Measurements from ENCODE around the gene TIRAP. TPM values are rescaled to one million over a fixed set of nuclear protein-coding genes. Genes with fewer than 3 reads are reported as not detected.
"Not testable (repeated sequence)": the region's sequence is repeated elsewhere in the genome, so short reads cannot be mapped to it uniquely, and the experiment has no call there.

Gene TIRAP
- 6.0 TPM for polyA plus RNA-seq (2013, experiment 1 of 4)
- 8.0 TPM for polyA plus RNA-seq (2013, experiment 2 of 4)
- polyA plus RNA-seq (2013, experiment 3 of 4), result 5.3 TPM
- 4.6 TPM for polyA plus RNA-seq (2013, experiment 4 of 4)

- Histone ChIP-seq H3K27ac (ENCODE audit: insufficient read depth, low read depth, low read length, poor library complexity, severe bottlenecking) (peak within 1 kb of the TSS; percentile 16), H3K9me3 (ENCODE audit: control insufficient read depth, low read length) (no peaks in the 10 kb centered on the region)
- WGBS, 2 experiments, result 1% methylated on average over 81 to 82 of the region's 82 CpGs
Measured at GRCh38 chr11:126282736-126283591, at the start of gene TIRAP. Gene TIRAP, plus strand, starts transcription at chr11:126283093. Its CDS starts 7,802 bp downstream, at chr11:126290895.

GRCh38 chr11:126233391-126233790 lies 49.5 kb upstream of the TIRAP start:
- Histone ChIP-seq H3K27me3 (ENCODE audit: control insufficient read depth, insufficient read depth, low read length, poor library complexity, severe bottlenecking) (no peaks in the 10 kb centered on the region), H3K4me3 (ENCODE audit: insufficient read depth, low read depth, low read length) (no peak overlapping the region), H3K36me3 (ENCODE audit: control insufficient read depth, insufficient read depth, low read length) (peaks cover 5% of the 10 kb centered on the region), H3K4me1 (ENCODE audit: control insufficient read depth, insufficient read depth, low read length) (no peaks in the 10 kb centered on the region), H3K27ac (ENCODE audit: insufficient read depth, low read depth, low read length, poor library complexity, severe bottlenecking) (no peak overlapping the region), H3K9me3 (ENCODE audit: control insufficient read depth, low read length) (no peaks in the 10 kb centered on the region)
- 96 to 98% methylated on average over 3 to 4 of the region's 4 CpGs for WGBS, 2 experiments

More at GRCh38 chr11:126282736-126283591, at the start of gene TIRAP:
- H3K4me3 ChIP-seq (ENCODE audit: insufficient read depth, low read depth, low read length), result peak within 1 kb of the TSS; percentile 65
- peaks cover 10% of the 10 kb centered on the region for H3K27me3 ChIP-seq (ENCODE audit: control insufficient read depth, insufficient read depth, low read length, poor library complexity, severe bottlenecking)
- H3K4me1 ChIP-seq (ENCODE audit: control insufficient read depth, insufficient read depth, low read length), result no peaks in the 10 kb centered on the region
- H3K36me3 ChIP-seq (ENCODE audit: control insufficient read depth, insufficient read depth, low read length), result no peaks in the 10 kb centered on the region

GRCh38 chr11:126246636-126247035 lies 36.3 kb upstream of the TIRAP start:
- WGBS, 2 experiments, result 83 to 95% methylated on average over 2 of the region's 2 CpGs

GRCh38 chr11:126253265-126253664 lies 29.6 kb upstream of the TIRAP start:
- H3K27me3 ChIP-seq (ENCODE audit: control insufficient read depth, insufficient read depth, low read length, poor library complexity, severe bottlenecking), result no peaks in the 10 kb centered on the region
- no peaks in the 10 kb centered on the region for H3K9me3 ChIP-seq (ENCODE audit: control insufficient read depth, low read length)
- H3K4me1 ChIP-seq (ENCODE audit: control insufficient read depth, insufficient read depth, low read length), result no peaks in the 10 kb centered on the region
- H3K27ac ChIP-seq (ENCODE audit: insufficient read depth, low read depth, low read length, poor library complexity, severe bottlenecking), result no peak overlapping the region
- peaks cover 2% of the 10 kb centered on the region for H3K36me3 ChIP-seq (ENCODE audit: control insufficient read depth, insufficient read depth, low read length)
- WGBS, 2 experiments, result 88% methylated on average over 4 of the region's 4 CpGs
- no peak overlapping the region for H3K4me3 ChIP-seq (ENCODE audit: insufficient read depth, low read depth, low read length)

More at GRCh38 chr11:126246636-126247035, 36.3 kb upstream of the TIRAP start:
- Histone ChIP-seq H3K9me3 (ENCODE audit: control insufficient read depth, low read length) (no peaks in the 10 kb centered on the region), H3K4me3 (ENCODE audit: insufficient read depth, low read depth, low read length) (no peak overlapping the region), H3K4me1 (ENCODE audit: control insufficient read depth, insufficient read depth, low read length) (no peaks in the 10 kb centered on the region), H3K27ac (ENCODE audit: insufficient read depth, low read depth, low read length, poor library complexity, severe bottlenecking) (no peak overlapping the region), H3K27me3 (ENCODE audit: control insufficient read depth, insufficient read depth, low read length, poor library complexity, severe bottlenecking) (no peaks in the 10 kb centered on the region), H3K36me3 (ENCODE audit: control insufficient read depth, insufficient read depth, low read length) (peaks cover 18% of the 10 kb centered on the region)

- Histone ChIP-seq H3K36me3 (ENCODE audit: control insufficient read depth, insufficient read depth, low read length) (peaks cover 2% of the 10 kb centered on the region), H3K4me3 (ENCODE audit: insufficient read depth, low read depth, low read length) (no peak overlapping the region), H3K4me1 (ENCODE audit: control insufficient read depth, insufficient read depth, low read length) (no peaks in the 10 kb centered on the region), H3K27ac (ENCODE audit: insufficient read depth, low read depth, low read length, poor library complexity, severe bottlenecking) (no peak overlapping the region), H3K27me3 (ENCODE audit: control insufficient read depth, insufficient read depth, low read length, poor library complexity, severe bottlenecking) (no peaks in the 10 kb centered on the region), H3K9me3 (ENCODE audit: control insufficient read depth, low read length) (no peaks in the 10 kb centered on the region)
- WGBS, 2 experiments, result 94 to 95% methylated on average over 1 of the region's 1 CpG
Measured at GRCh38 chr11:126254819-126255218, 28.1 kb upstream of the TIRAP start.

- H3K36me3 ChIP-seq (ENCODE audit: control insufficient read depth, insufficient read depth, low read length); H3K4me3 ChIP-seq (ENCODE audit: insufficient read depth, low read depth, low read length); H3K9me3 ChIP-seq (ENCODE audit: control insufficient read depth, low read length); H3K27me3 ChIP-seq (ENCODE audit: control insufficient read depth, insufficient read depth, low read length, poor library complexity, severe bottlenecking); H3K4me1 ChIP-seq (ENCODE audit: control insufficient read depth, insufficient read depth, low read length); H3K27ac ChIP-seq (ENCODE audit: insufficient read depth, low read depth, low read length, poor library complexity, severe bottlenecking): not testable (repeated sequence)
- 95 to 96% methylated on average over 5 of the region's 5 CpGs for WGBS, 2 experiments
Measured at GRCh38 chr11:126255507-126255906, 27.4 kb upstream of the TIRAP start.

GRCh38 chr11:126256216-126256615 lies 26.7 kb upstream of the TIRAP start:
- no peak overlapping the region for H3K4me3 ChIP-seq (ENCODE audit: insufficient read depth, low read depth, low read length)
- 97 to 98% methylated on average over 3 to 4 of the region's 4 CpGs for WGBS, 2 experiments
- H3K9me3 ChIP-seq (ENCODE audit: control insufficient read depth, low read length), result no peaks in the 10 kb centered on the region
- H3K36me3 ChIP-seq (ENCODE audit: control insufficient read depth, insufficient read depth, low read length), result peaks cover 1% of the 10 kb centered on the region
- no peaks in the 10 kb centered on the region for H3K27me3 ChIP-seq (ENCODE audit: control insufficient read depth, insufficient read depth, low read length, poor library complexity, severe bottlenecking)
- no peaks in the 10 kb centered on the region for H3K4me1 ChIP-seq (ENCODE audit: control insufficient read depth, insufficient read depth, low read length)
- H3K27ac ChIP-seq (ENCODE audit: insufficient read depth, low read depth, low read length, poor library complexity, severe bottlenecking), result no peak overlapping the region

- no peaks in the 10 kb centered on the region for H3K27me3 ChIP-seq (ENCODE audit: control insufficient read depth, insufficient read depth, low read length, poor library complexity, severe bottlenecking)
- no peak overlapping the region for H3K4me3 ChIP-seq (ENCODE audit: insufficient read depth, low read depth, low read length)
- H3K36me3 ChIP-seq (ENCODE audit: control insufficient read depth, insufficient read depth, low read length), result peaks cover 3% of the 10 kb centered on the region
- no peaks in the 10 kb centered on the region for H3K4me1 ChIP-seq (ENCODE audit: control insufficient read depth, insufficient read depth, low read length)
- H3K9me3 ChIP-seq (ENCODE audit: control insufficient read depth, low read length), result no peaks in the 10 kb centered on the region
- WGBS, 2 experiments, result 96 to 100% methylated on average over 2 of the region's 2 CpGs
- H3K27ac ChIP-seq (ENCODE audit: insufficient read depth, low read depth, low read length, poor library complexity, severe bottlenecking), result no peak overlapping the region
Measured at GRCh38 chr11:126257144-126257543, 25.7 kb upstream of the TIRAP start.

GRCh38 chr11:126257764-126258163 lies 25.1 kb upstream of the TIRAP start:
- Histone ChIP-seq H3K27ac (ENCODE audit: insufficient read depth, low read depth, low read length, poor library complexity, severe bottlenecking) (no peak overlapping the region), H3K4me3 (ENCODE audit: insufficient read depth, low read depth, low read length) (no peak overlapping the region), H3K27me3 (ENCODE audit: control insufficient read depth, insufficient read depth, low read length, poor library complexity, severe bottlenecking) (no peaks in the 10 kb centered on the region), H3K36me3 (ENCODE audit: control insufficient read depth, insufficient read depth, low read length) (peaks cover 7% of the 10 kb centered on the region), H3K4me1 (ENCODE audit: control insufficient read depth, insufficient read depth, low read length) (no peaks in the 10 kb centered on the region), H3K9me3 (ENCODE audit: control insufficient read depth, low read length) (no peaks in the 10 kb centered on the region)
- WGBS, 2 experiments, result 98 to 100% methylated on average over 1 of the region's 2 CpGs

- H3K4me1 ChIP-seq (ENCODE audit: control insufficient read depth, insufficient read depth, low read length), result peaks cover under 1% of the 10 kb centered on the region
- no peak overlapping the region for H3K4me3 ChIP-seq (ENCODE audit: insufficient read depth, low read depth, low read length)
- H3K27me3 ChIP-seq (ENCODE audit: control insufficient read depth, insufficient read depth, low read length, poor library complexity, severe bottlenecking), result no peaks in the 10 kb centered on the region
- 97 to 98% methylated on average over 6 of the region's 6 CpGs for WGBS, 2 experiments
- no peak overlapping the region for H3K27ac ChIP-seq (ENCODE audit: insufficient read depth, low read depth, low read length, poor library complexity, severe bottlenecking)
- H3K36me3 ChIP-seq (ENCODE audit: control insufficient read depth, insufficient read depth, low read length), result peaks cover 50% of the 10 kb centered on the region
- H3K9me3 ChIP-seq (ENCODE audit: control insufficient read depth, low read length), result no peaks in the 10 kb centered on the region
Measured at GRCh38 chr11:126262216-126262615, 20.7 kb upstream of the TIRAP start.

All from ectodermal cell (in vitro differentiated cells).